Upper lobe of left lung (tissue), 6 donors: ENCODE measurements around the gene FHOD3. TPM values are rescaled to one million over a fixed set of nuclear protein-coding genes. Genes with fewer than 3 reads are reported as not detected.

Source experiments
- ATAC-seq, 2 donors: fragments of 200-7000 bp; cut with Tn5 transposase; one replicate each; pipeline ENCODE4 v1.9.1; 2022; ENCODE audit warnings: mild to moderate bottlenecking in 2 of 2, moderate library complexity in 2 of 2; ENCODE audit not compliant: low FRiP score in 2 of 2
- DNase-seq, 2 donors: peaks; one replicate each; pipeline ENCODE4 v3.0.0-alpha.2; 2019 to 2020
- H3K27ac ChIP-seq, 4 donors: fragments of 200-600 bp; sonication (generic); one replicate each; pipeline ENCODE4 v1.5.1; 2016 to 2019
- H3K27me3 ChIP-seq, 4 donors: fragments of 200-600 bp; sonication (generic); one replicate each; pipeline ENCODE4 v1.5.1; 2017 to 2019
- H3K36me3 ChIP-seq, 4 donors: fragments of 200-600 bp; sonication (generic); one replicate each; pipeline ENCODE4 v1.5.1; 2016 to 2019
- H3K4me1 ChIP-seq, 4 donors: fragments of 200-600 bp; sonication (generic); one replicate each; pipeline ENCODE4 v1.5.1; 2018 to 2019
- H3K4me3 ChIP-seq, 4 donors: fragments of 200-600 bp; sonication (generic); one replicate each; pipeline ENCODE4 v1.5.1; 2017 to 2019; ENCODE audit warnings: mild to moderate bottlenecking in 2 of 4, moderate library complexity in 1 of 4
- H3K9me3 ChIP-seq, 4 donors: fragments of 200-600 bp; sonication (generic); one replicate each; pipeline ENCODE4 v1.5.1; 2018 to 2019
- EP300 ChIP-seq, 4 donors: sonication (generic); formaldehyde crosslinking; IDR thresholded peaks; one replicate each; pipeline ENCODE4 v1.5.1; 2017; ENCODE audit warnings: antibody characterized with exemption in 4 of 4, control low read depth in 2 of 4
- POLR2A ChIP-seq, 4 donors: fragments of 450-650 bp; IDR thresholded peaks; one replicate each; pipeline ENCODE4 v1.5.1; 2016 to 2017; ENCODE audit warnings: antibody characterized with exemption in 4 of 4, mild to moderate bottlenecking in 2 of 4
- POLR2AphosphoS5 ChIP-seq, 2 donors: sonication (generic); formaldehyde crosslinking; IDR thresholded peaks; one replicate each; pipeline ENCODE4 v1.5.1; 2017; ENCODE audit warnings: antibody characterized with exemption in 2 of 2
- WGBS, 2 donors: methylation state at CpG; one replicate each; pipeline ENCODE4 v1.1.5; 2017 to 2018; 5-methylcytosine and 5-hydroxymethylcytosine counted together
- total RNA-seq, 6 donors: library from RNA; depleted of rRNA in 4 of 6; stranded (reverse); fragments of >200 nt in 4 of 6; gene quantifications; one replicate each; pipeline versions ENCODE4 v1.1.0 to v1.2.1, GENCODE V29; 2016 to 2021
- TF ChIP-seq, protein P1 (sequence below), 6 experiments: fragments of 450-650 bp in 4 of 6; fragments of 200-600 bp in 2 of 6; sonication (generic) in 2 of 6; IDR thresholded peaks; one replicate each; pipeline ENCODE4 v1.5.1; 2016 to 2019; ENCODE audit warnings: antibody characterized with exemption in 6 of 6
- donor health status: DM: no; HTN: no; CAD: no; lungs with moderate emphysema.
- donor health status: DM: no; HTN: yes; CAD: no; lungs with severe emphysema.

FHOD3 gene
- total RNA-seq, 6 donors from 2014 or later: 0.40 to 4.8 (median 2.8) TPM

DNA sequence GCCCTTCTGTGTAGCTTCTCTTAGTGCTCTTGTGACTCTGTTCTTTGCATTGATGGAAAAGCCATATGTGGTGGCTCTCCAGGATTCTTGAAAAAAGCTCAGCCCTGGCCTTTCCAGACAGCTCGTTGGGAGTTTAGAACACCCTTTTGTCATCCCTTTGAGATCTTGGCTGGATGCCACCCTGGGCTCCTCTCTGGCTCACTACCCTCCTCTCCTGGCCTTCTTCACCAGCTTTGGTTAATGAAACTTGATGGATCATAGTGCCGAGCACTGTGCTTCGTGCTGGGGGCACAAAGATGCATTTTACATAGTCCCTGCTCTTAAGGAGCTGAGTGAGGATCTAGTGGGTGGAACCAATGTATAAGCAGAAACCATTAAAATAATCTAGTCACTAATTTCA is 15.6 kb upstream of the FHOD3 start:
- DNase-seq (no peak), ATAC-seq (no peak)
- H3K36me3 ChIP-seq: no peaks in the 10 kb centered on the region
- WGBS, 2 donors: 47 to 56% methylated on average over 3 of the region's 3 CpGs
- no peaks in the 10 kb centered on the region for H3K9me3 ChIP-seq
- no peaks in the 10 kb centered on the region for H3K27me3 ChIP-seq
- H3K27ac ChIP-seq: no peak overlapping the region
- TF ChIP-seq POLR2A (IDR thresholded peaks at IDR 0.05) (no peak), POLR2AphosphoS5 (IDR thresholded peaks at IDR 0.05) (no peak), EP300 (IDR thresholded peaks at IDR 0.05) (no peak)
- TF ChIP-seq, protein P1, sequence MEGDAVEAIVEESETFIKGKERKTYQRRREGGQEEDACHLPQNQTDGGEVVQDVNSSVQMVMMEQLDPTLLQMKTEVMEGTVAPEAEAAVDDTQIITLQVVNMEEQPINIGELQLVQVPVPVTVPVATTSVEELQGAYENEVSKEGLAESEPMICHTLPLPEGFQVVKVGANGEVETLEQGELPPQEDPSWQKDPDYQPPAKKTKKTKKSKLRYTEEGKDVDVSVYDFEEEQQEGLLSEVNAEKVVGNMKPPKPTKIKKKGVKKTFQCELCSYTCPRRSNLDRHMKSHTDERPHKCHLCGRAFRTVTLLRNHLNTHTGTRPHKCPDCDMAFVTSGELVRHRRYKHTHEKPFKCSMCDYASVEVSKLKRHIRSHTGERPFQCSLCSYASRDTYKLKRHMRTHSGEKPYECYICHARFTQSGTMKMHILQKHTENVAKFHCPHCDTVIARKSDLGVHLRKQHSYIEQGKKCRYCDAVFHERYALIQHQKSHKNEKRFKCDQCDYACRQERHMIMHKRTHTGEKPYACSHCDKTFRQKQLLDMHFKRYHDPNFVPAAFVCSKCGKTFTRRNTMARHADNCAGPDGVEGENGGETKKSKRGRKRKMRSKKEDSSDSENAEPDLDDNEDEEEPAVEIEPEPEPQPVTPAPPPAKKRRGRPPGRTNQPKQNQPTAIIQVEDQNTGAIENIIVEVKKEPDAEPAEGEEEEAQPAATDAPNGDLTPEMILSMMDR (IDR thresholded peaks at IDR 0.05): no peak
- no peak overlapping the region for H3K4me3 ChIP-seq
- H3K4me1 ChIP-seq: no peaks in the 10 kb centered on the region

DNA sequence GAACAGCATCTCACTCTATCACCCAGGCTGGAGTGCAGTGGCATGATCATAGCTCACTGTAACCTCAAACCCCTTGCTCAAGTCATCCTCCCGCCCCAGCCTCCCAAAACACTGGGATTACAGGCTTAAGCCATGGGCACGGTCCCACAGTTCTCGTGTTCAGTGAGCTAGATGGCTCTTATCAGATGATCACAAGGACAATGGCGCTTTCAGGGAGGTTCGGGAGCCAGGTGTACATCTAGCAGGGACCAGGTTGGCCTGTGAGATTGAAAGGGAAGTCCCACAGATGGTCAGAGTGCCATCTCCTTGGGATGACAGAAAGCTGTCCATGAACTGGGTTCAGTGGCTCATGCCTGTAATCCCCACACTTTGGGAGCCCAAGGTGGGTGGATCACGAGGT is 14.1 kb upstream of the FHOD3 start:
- Histone ChIP-seq H3K27me3 (no peaks in the 10 kb centered on the region), H3K9me3 (peaks cover 0 to 4% (median under 1%) of the 10 kb centered on the region in 4 donors), H3K4me1 (no peaks in the 10 kb centered on the region), H3K36me3 (no peaks in the 10 kb centered on the region), H3K4me3 (no peak overlapping the region), H3K27ac (no peak overlapping the region)
- 71 to 78% methylated on average over 5 to 6 of the region's 6 CpGs for WGBS, 2 donors
- no peak for TF ChIP-seq POLR2A (IDR thresholded peaks at IDR 0.05)
- no peak for TF ChIP-seq EP300 (IDR thresholded peaks at IDR 0.05)
- no peak for TF ChIP-seq POLR2AphosphoS5 (IDR thresholded peaks at IDR 0.05)
- TF ChIP-seq, protein P1 (IDR thresholded peaks at IDR 0.05): no peak
- DNase-seq: no peak
- ATAC-seq: no peak

DNA sequence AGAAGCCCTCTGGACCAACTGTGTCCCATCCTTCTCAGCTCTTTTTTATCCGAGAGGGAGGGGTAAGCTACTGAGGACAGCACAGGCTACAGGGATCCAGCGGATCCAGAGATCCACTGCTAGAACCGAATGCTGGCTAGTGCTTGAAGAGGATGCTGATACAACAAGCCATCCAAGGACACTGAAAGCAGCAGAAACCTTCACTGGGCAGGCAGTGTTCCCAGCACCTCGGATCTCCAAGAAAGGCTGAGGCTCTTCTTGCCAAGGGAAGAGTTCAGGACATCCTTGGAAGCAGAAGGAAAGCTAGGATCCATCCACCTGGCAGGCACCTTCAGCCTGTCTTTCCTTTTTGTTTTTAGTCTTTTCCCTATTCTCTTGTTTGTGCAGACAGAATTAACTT is 13.2 kb upstream of the FHOD3 start:
- Histone ChIP-seq H3K27me3 (no peaks in the 10 kb centered on the region), H3K9me3 (peaks cover 0 to 6% (median 2%) of the 10 kb centered on the region in 4 donors), H3K27ac (no peak overlapping the region), H3K4me3 (no peak overlapping the region), H3K36me3 (no peaks in the 10 kb centered on the region), H3K4me1 (no peaks in the 10 kb centered on the region)
- WGBS, 2 donors: 73 to 81% methylated on average over 2 to 4 of the region's 4 CpGs
- TF ChIP-seq POLR2A (IDR thresholded peaks at IDR 0.05) (no peak), POLR2AphosphoS5 (IDR thresholded peaks at IDR 0.05) (no peak), EP300 (IDR thresholded peaks at IDR 0.05) (no peak)
- TF ChIP-seq, protein P1 (IDR thresholded peaks at IDR 0.05): no peak
- no peak for DNase-seq
- ATAC-seq: no peak

DNA sequence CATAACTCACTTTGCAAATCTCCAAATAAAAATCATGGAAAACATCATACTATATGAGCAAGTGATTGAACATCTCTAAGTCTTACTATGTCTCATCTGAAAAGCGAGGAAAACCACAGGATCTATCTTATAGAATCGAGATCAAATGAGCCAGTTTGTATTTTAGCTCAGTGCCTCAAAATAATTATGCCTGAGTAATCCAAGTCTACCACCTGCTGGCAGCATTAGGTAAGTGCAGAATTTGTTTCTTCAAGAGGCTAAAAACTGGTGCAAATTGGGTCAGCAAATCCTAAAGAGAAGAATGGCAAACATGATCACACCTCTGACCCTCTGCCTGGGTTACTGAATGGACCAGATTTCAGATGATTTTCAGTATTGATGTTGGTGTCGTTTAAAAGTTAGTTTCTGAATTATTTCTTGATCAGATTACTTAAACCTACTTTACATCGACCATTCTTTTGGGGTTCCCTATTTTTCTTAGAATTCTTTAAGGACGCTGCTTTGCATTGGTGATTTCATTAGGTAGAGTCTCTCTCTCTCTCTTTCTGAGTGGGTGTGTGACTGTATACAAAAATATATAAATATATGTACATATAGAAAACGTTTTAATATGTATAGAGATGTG is 12.7 kb upstream of the FHOD3 start:
- WGBS, 2 donors: 31 to 32% methylated on average over 6 of the region's 6 CpGs
- no peaks in the 10 kb centered on the region for H3K27me3 ChIP-seq
- H3K36me3 ChIP-seq: no peaks in the 10 kb centered on the region
- no peak overlapping the region for H3K27ac ChIP-seq
- H3K4me3 ChIP-seq: no peak overlapping the region
- H3K4me1 ChIP-seq: no peaks in the 10 kb centered on the region
- H3K9me3 ChIP-seq: peaks cover 0 to 6% (median 2%) of the 10 kb centered on the region in 4 donors
- TF ChIP-seq POLR2AphosphoS5 (IDR thresholded peaks at IDR 0.05) (no peak), POLR2A (IDR thresholded peaks at IDR 0.05) (no peak), EP300 (IDR thresholded peaks at IDR 0.05) (no peak)
- TF ChIP-seq, protein P1 (IDR thresholded peaks at IDR 0.05): peak; percentile 73 to 90 (median 82)
- DNase-seq: no peak
- peak; percentile 59 to 79 for ATAC-seq

DNA sequence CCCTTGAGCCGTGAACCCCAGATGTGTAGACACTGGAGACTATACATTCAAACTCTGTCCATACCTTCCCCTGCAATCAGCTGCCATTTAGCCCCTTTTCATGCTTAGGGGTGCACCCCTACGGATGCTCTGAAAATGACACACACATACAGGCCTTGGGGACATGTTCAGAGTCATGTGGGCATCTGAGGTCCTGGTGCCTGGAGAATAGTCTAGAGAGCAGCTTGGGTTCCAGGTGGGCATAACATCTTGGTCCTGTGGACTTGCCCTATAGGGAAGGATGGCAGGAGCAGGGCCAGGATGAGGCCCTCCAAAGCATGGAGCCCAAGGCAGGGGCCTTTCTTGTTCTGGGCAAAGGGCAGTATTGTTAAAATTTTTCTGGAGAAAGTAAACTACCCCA is 9.9 kb upstream of the FHOD3 start:
- Histone ChIP-seq H3K9me3 (peaks cover 0 to 6% (median 2%) of the 10 kb centered on the region in 4 donors), H3K4me1 (no peaks in the 10 kb centered on the region), H3K27me3 (no peaks in the 10 kb centered on the region), H3K4me3 (no peak overlapping the region), H3K27ac (no peak overlapping the region), H3K36me3 (no peaks in the 10 kb centered on the region)
- TF ChIP-seq POLR2A (IDR thresholded peaks at IDR 0.05): no peak
- TF ChIP-seq EP300 (IDR thresholded peaks at IDR 0.05): no peak
- TF ChIP-seq POLR2AphosphoS5 (IDR thresholded peaks at IDR 0.05): no peak
- TF ChIP-seq, protein P1 (IDR thresholded peaks at IDR 0.05): no peak
- no peak for DNase-seq
- ATAC-seq: peak in 1 of 2 donors; percentile 47
- WGBS, 2 donors: 91 to 95% methylated on average over 2 of the region's 2 CpGs
